DOHH2 (cell line): Measurements from ENCODE around the gene ADAMTS12.

ENCODE experiments used
- H3F3A ChIP-seq: fragments of 200-600 bp; sonication (generic), shearing (Covaris generic); 2 replicates; pipeline ENCODE4 v1.6.0; 2016; ENCODE audit warnings: antibody characterized with exemption, mild to moderate bottlenecking; ENCODE audit not compliant: control insufficient read depth, insufficient read depth
- H3K27ac ChIP-seq: fragments of 200-600 bp; sonication (generic); 2 replicates; pipeline ENCODE4 v1.5.1; 2014; ENCODE audit warnings: low read depth, mild to moderate bottlenecking, low read length, moderate library complexity
- H3K27me3 ChIP-seq: fragments of 200-600 bp; sonication (generic); 2 replicates; pipeline ENCODE4 v1.6.1; 2014; ENCODE audit warnings: mild to moderate bottlenecking, low read length, mixed read lengths; ENCODE audit not compliant: control insufficient read depth
- H3K36me3 ChIP-seq: fragments of 200-600 bp; sonication (generic); 2 replicates; pipeline ENCODE4 v1.6.1; 2014; ENCODE audit warnings: mild to moderate bottlenecking, low read length, moderate library complexity, mixed read lengths; ENCODE audit not compliant: control insufficient read depth
- H3K4me1 ChIP-seq: fragments of 200-600 bp; sonication (generic); 2 replicates; pipeline ENCODE4 v1.6.1; 2014; ENCODE audit warnings: mild to moderate bottlenecking, low read length, mixed read lengths; ENCODE audit not compliant: control insufficient read depth
- H3K4me2 ChIP-seq: fragments of 200-600 bp; sonication (generic); 2 replicates; pipeline ENCODE4 v1.6.0; 2014; ENCODE audit warnings: mild to moderate bottlenecking, low read length, moderate library complexity
- H3K4me3 ChIP-seq: fragments of 200-600 bp; sonication (generic); 2 replicates; pipeline ENCODE4 v1.5.1; 2014; ENCODE audit warnings: mild to moderate bottlenecking, low read length, mixed read lengths
- H3K79me2 ChIP-seq: fragments of 200-600 bp; sonication (generic); 2 replicates; pipeline ENCODE4 v1.6.1; 2014; ENCODE audit warnings: mild to moderate bottlenecking, low read length, mixed read lengths; ENCODE audit not compliant: control insufficient read depth
- H3K9me2 ChIP-seq: fragments of 200-600 bp; sonication (generic); replicated peaks from 2 replicates; pipeline ENCODE4 v1.6.1; 2014; ENCODE audit warnings: mild to moderate bottlenecking, low read length, mixed read lengths; ENCODE audit not compliant: control insufficient read depth
- H3K9me3 ChIP-seq: fragments of 200-600 bp; sonication (generic); 2 replicates; pipeline ENCODE4 v1.6.1; 2014; ENCODE audit warnings: antibody characterized with exemption, low read length, mixed read lengths; ENCODE audit not compliant: control insufficient read depth, insufficient read depth
- H4K20me1 ChIP-seq: fragments of 200-600 bp; sonication (generic); 2 replicates; pipeline ENCODE4 v1.6.0; 2014; ENCODE audit warnings: low read depth, mild to moderate bottlenecking, antibody characterized with exemption, low read length, moderate library complexity; ENCODE audit not compliant: control insufficient read depth, insufficient read depth
- CTCF ChIP-seq: fragments of 200-600 bp; sonication (generic); IDR thresholded peaks from one replicate; pipeline ENCODE4 v1.5.1; 2014; ENCODE audit warnings: antibody characterized with exemption, mild to moderate bottlenecking, low read depth, low read length; ENCODE audit not compliant: poor library complexity, severe bottlenecking
- EZH2phosphoT487 ChIP-seq: fragments of 200-600 bp; sonication (generic); IDR thresholded peaks from 2 replicates; pipeline ENCODE4 v1.6.1; 2017; ENCODE audit warnings: borderline replicate concordance, mild to moderate bottlenecking, antibody characterized with exemption, low read length, moderate library complexity, mixed read lengths

Gene ADAMTS12

DNA sequence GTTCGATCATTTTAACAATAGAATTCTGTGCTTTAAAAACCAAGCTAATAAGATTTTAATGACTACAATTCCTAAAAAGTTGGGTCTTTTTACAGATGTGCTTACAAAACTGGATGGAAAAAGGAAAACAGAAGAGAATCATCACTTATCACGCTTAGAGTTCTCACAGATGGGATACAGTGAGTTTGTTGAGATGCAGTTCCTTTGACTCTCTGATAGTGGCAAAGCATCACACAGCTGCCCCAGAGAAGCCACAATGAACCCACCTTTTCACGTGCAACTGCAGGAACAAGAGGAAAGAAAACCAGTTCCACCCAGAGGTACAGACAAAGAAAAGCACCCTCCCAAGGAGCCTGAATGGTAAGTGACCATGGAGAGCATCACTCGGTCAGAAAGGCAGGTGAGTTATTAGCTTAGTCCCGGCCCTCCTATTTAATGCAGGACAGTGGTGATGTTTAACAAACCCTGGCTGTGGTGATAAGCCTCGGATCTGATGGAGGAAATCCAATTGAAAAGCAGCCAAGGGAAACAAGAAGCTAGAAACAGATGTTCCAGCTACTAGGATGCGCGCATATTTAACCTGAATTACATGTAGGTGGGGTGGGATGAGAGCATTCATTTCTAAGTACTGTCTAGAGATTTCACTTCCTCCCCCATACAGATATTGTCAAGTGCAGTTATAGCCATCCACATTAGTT is 283.3 kb downstream of the ADAMTS12 start:
- Histone ChIP-seq H3F3A (no peaks in the 10 kb centered on the region), H4K20me1 (no peaks in the 10 kb centered on the region), H3K27me3 (no peaks in the 10 kb centered on the region), H3K27ac (no peak overlapping the region), H3K4me2 (no peak overlapping the region), H3K4me3 (no peak overlapping the region), H3K36me3 (no peaks in the 10 kb centered on the region), H3K4me1 (no peaks in the 10 kb centered on the region), H3K79me2 (no peaks in the 10 kb centered on the region), H3K9me2 (no peaks in the 10 kb centered on the region), H3K9me3 (no peaks in the 10 kb centered on the region)
- TF ChIP-seq CTCF (no peak), EZH2phosphoT487 (no peak)

DNA sequence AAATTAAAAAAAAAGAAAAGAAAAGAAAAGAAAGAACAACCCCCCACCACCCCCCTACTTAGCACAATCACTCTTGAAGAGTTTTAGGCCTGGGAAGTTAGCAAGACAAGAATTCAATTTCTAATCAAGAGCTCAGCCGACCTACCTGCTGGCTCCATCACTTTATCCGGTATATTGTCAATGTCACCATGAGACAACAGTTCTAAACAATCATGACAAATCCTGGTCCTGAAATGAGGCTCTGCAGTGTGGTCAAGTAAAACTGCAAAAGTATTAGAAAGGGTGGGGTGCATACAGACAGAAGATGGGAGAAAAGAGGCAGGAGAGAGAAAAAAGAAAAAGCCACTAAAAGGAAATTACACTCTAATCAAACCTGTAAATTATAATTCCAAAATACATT is 287.3 kb downstream of the ADAMTS12 start:
- TF ChIP-seq EZH2phosphoT487 (no peak), CTCF (no peak)
- no peaks in the 10 kb centered on the region for H3K27me3 ChIP-seq

GRCh38 chr5:33601881-33602280 is 289.9 kb downstream of the ADAMTS12 start:
- Histone ChIP-seq H3K9me2 (no peaks in the 10 kb centered on the region), H3K9me3 (no peaks in the 10 kb centered on the region), H3F3A (no peaks in the 10 kb centered on the region), H3K4me1 (no peaks in the 10 kb centered on the region), H3K4me2 (no peak overlapping the region), H4K20me1 (no peaks in the 10 kb centered on the region), H3K79me2 (no peaks in the 10 kb centered on the region), H3K27me3 (no peaks in the 10 kb centered on the region), H3K27ac (no peak overlapping the region), H3K4me3 (no peak overlapping the region), H3K36me3 (no peaks in the 10 kb centered on the region)
- TF ChIP-seq CTCF (no peak), EZH2phosphoT487 (no peak)

More for the DNA sequence above, 287.3 kb downstream of the ADAMTS12 start:
- H3K9me3 ChIP-seq = no peaks in the 10 kb centered on the region
- H3K27ac ChIP-seq = no peak overlapping the region
- H4K20me1 ChIP-seq = no peaks in the 10 kb centered on the region
- H3F3A ChIP-seq = no peaks in the 10 kb centered on the region
- no peaks in the 10 kb centered on the region for H3K36me3 ChIP-seq
- H3K79me2 ChIP-seq = no peaks in the 10 kb centered on the region
- no peak overlapping the region for H3K4me3 ChIP-seq
- H3K4me1 ChIP-seq = no peaks in the 10 kb centered on the region
- H3K9me2 ChIP-seq = no peaks in the 10 kb centered on the region
- no peak overlapping the region for H3K4me2 ChIP-seq
